Measurements from ENCODE around the gene MAN1A1. TPM values are rescaled to one million over a fixed set of nuclear protein-coding genes. Genes with fewer than 3 reads are reported as not detected.

MAN1A1 gene
- total RNA-seq, 1 donor from 2014 or later: 2.9 TPM

DNA sequence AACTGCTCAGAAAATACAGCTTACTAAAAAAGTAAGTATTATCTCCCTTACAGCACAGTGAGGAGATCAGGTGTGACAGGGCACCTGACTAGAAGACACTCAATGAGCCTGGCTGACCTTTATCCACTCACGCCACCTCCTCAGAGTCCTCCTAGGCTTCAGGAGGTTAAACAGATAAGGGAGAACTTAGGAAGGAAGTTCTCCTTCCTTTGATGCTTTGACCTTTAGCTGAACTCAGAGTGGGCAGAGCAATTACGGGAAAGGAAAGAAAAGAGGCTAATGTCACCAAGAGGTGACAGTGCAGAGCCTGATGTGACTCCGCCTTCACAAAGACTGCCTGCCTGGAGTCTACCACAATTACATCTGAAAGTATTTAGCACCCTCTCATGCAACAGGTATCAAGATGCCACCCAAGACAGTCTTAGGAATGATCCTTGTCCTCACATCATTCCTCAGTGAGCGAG, 36.7 kb downstream of the MAN1A1 start:
- no peaks in the 10 kb centered on the region for H3K36me3 ChIP-seq (ENCODE audit: control insufficient read depth, insufficient read depth, low read length)
- FAIRE-seq (no peak), DNase-seq (ENCODE audit: low read depth) (no peak)
- H3K4me3 ChIP-seq (ENCODE audit: low read depth, low read length): no peak overlapping the region
- H3K27me3 ChIP-seq (ENCODE audit: control insufficient read depth, insufficient read depth, low read length): no peaks in the 10 kb centered on the region
- TF ChIP-seq, protein P1, sequence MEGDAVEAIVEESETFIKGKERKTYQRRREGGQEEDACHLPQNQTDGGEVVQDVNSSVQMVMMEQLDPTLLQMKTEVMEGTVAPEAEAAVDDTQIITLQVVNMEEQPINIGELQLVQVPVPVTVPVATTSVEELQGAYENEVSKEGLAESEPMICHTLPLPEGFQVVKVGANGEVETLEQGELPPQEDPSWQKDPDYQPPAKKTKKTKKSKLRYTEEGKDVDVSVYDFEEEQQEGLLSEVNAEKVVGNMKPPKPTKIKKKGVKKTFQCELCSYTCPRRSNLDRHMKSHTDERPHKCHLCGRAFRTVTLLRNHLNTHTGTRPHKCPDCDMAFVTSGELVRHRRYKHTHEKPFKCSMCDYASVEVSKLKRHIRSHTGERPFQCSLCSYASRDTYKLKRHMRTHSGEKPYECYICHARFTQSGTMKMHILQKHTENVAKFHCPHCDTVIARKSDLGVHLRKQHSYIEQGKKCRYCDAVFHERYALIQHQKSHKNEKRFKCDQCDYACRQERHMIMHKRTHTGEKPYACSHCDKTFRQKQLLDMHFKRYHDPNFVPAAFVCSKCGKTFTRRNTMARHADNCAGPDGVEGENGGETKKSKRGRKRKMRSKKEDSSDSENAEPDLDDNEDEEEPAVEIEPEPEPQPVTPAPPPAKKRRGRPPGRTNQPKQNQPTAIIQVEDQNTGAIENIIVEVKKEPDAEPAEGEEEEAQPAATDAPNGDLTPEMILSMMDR (IDR thresholded peaks at IDR 0.05; ENCODE audit: insufficient read depth, low read length, severe bottlenecking): no peak

DNA sequence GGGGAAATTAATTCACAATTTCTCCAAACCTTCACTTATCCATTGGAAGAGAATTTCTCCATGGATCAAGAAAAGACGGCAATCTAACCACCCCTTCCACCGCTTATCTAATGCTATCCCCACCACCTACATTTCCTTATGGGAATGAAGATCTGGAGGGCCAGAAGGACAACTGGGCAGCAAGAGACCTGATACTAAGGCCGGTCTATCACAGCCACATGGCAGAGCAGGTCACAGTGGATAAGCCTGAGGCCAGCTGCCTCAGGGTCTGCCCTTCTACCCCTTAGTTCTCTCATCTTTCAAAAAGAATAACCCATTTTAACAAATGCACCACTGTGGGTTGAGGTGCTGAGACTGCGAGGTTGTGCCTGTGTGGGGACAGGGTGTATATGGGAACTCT, 37.1 kb downstream of the MAN1A1 start:
- FAIRE-seq (no peak), DNase-seq (ENCODE audit: low read depth) (no peak)
- Histone ChIP-seq H3K4me3 (ENCODE audit: low read depth, low read length) (no peak overlapping the region), H3K36me3 (ENCODE audit: control insufficient read depth, insufficient read depth, low read length) (no peaks in the 10 kb centered on the region), H3K27me3 (ENCODE audit: control insufficient read depth, insufficient read depth, low read length) (no peaks in the 10 kb centered on the region)
- TF ChIP-seq, protein P1 (IDR thresholded peaks at IDR 0.05; ENCODE audit: insufficient read depth, low read length, severe bottlenecking): no peak

DNA sequence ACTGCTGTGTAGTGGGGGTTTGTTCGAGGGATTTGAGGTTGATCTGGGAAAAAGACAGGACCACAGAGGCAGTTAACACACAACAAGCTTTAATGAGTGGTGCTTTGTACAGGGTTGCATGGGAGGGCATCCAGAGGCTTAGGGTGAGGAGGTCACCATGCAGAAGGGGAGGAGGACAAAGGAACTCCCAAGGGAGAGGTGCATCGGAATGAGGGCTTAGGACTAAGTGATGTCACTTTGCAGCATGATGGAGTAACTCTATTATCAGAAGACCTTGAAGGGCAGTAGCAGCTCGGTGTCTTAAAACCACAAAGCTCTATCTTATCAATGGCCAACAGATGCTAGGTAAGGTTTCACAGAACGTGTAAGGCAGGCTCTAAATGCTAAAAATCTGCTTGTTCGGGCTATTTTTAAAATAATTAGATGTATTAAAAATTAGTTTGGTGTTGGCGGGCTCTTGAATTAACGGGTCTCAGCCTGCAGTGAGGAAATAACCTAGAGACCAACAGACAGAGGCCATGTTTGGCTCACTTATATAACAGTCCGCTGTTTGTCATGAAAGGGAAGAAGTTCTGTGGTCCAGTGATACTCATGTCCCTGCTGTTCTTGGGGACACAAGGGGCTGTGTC, 37.9 kb downstream of the MAN1A1 start:
- Histone ChIP-seq H3K36me3 (ENCODE audit: control insufficient read depth, insufficient read depth, low read length) (no peaks in the 10 kb centered on the region), H3K4me3 (ENCODE audit: low read depth, low read length) (no peak overlapping the region), H3K27me3 (ENCODE audit: control insufficient read depth, insufficient read depth, low read length) (no peaks in the 10 kb centered on the region)
- no peak for DNase-seq (ENCODE audit: low read depth)
- TF ChIP-seq, protein P1 (IDR thresholded peaks at IDR 0.05; ENCODE audit: insufficient read depth, low read length, severe bottlenecking): no peak
- FAIRE-seq: no peak

DNA sequence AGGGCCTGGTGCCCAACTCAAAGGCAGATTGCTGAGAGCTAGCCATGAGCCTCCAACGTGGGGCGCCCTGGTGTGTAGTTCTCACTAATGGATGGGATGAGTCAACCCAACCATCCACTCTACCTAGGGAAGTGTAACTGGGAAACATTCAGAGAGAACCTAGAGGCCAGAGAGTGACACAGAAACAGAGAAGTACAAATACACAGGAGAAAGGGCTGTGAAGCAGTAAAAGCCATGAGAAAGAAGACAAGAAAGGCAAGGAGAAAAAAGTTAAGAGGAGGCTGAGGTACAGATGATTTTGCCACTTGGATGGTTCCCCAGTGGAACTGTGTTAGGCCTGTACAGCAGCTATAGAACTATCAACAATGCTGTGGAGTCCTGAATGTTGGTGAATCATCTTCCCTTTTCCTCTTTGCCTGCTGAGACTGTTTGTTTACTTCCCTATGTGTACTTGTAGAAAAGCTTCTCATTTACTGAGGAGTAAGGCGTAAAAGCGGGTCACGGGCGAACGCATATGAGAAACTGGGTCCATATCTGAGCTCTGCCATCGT, 39.0 kb downstream of the MAN1A1 start:
- TF ChIP-seq, protein P1 (IDR thresholded peaks at IDR 0.05; ENCODE audit: insufficient read depth, low read length, severe bottlenecking): no peak
- Histone ChIP-seq H3K4me3 (ENCODE audit: low read depth, low read length) (no peak overlapping the region), H3K27me3 (ENCODE audit: control insufficient read depth, insufficient read depth, low read length) (no peaks in the 10 kb centered on the region), H3K36me3 (ENCODE audit: control insufficient read depth, insufficient read depth, low read length) (no peaks in the 10 kb centered on the region)
- FAIRE-seq (no peak), DNase-seq (ENCODE audit: low read depth) (peak; percentile 35)

DNA sequence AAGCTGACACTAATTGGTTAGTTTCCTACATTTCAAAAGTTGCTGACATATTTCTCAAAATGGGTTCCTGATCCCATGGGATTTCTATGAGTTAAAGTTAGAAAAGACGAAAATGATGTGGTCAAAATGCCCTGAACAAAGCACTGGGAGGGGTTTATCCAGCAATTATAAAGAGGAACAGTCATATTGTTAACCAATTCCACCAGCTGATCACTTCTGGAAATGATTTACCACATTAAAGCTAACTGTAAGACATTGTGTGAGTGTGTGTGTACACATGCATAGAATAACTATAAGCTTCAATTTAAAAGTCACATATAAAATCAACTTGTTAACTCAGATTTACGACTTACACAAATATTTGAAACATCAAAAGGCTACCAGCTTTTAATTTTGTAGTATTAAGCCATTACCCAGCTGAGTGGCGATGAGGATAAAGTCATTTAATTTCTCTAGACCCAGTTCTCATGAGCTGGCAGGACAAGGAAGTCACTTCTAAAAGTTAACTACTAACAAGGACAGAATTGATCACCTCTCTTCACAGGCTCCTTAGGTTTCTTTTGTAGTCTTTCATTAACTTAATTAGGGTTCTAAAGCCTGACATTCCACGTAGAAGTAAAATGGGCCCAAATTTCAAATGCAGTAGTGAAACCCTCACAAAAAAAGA, 40.4 kb downstream of the MAN1A1 start:
- Histone ChIP-seq H3K36me3 (ENCODE audit: control insufficient read depth, insufficient read depth, low read length) (no peaks in the 10 kb centered on the region), H3K27me3 (ENCODE audit: control insufficient read depth, insufficient read depth, low read length) (no peaks in the 10 kb centered on the region), H3K4me3 (ENCODE audit: low read depth, low read length) (no peak overlapping the region)
- FAIRE-seq: no peak
- TF ChIP-seq, protein P1 (IDR thresholded peaks at IDR 0.05; ENCODE audit: insufficient read depth, low read length, severe bottlenecking): no peak
- no peak for DNase-seq (ENCODE audit: low read depth)

Measured in bronchial epithelial cell (primary cell).